HepG2 (cell line): ENCODE measurements around the gene TMEM150C. TPM values are rescaled to one million over a fixed set of nuclear protein-coding genes. Genes with fewer than 3 reads are reported as not detected.

Experiments used
- ATAC-seq: fragments of 200-7000 bp; cut with Tn5 transposase; 3 replicates; pipeline ENCODE4 v1.9.1; 2020; ENCODE audit warnings: mild to moderate bottlenecking, moderate library complexity
- BruUV-seq: library from RNA; stranded (reverse); fragments of 400-500 nt; replicated peaks from 2 replicates; lab custom pipeline; 2021; lab: Mats Ljungman, UMichigan
- CTCF ChIA-PET: fragments of 300-600 bp; formaldehyde crosslinking; extraction: SDS; loops from one replicate; lab custom pipeline; 2021; ENCODE audit warnings: low total read pairs, inconsistent platforms, low intra/inter-chr PET ratio; lab: Yijun Ruan, JAX
- POLR2A ChIA-PET: fragments of 350-600 bp; sonication (Branson Sonifier 250); formaldehyde crosslinking; loops from one replicate; lab custom pipeline; 2020; ENCODE audit warnings: antibody characterized with exemption, inconsistent platforms; lab: Yijun Ruan, JAX
- DNase-seq: peaks from one replicate; pipeline ENCODE4 v3.0.0-alpha.2; 2015; ENCODE audit warnings: low spot score
- FAIRE-seq: peaks from 3 replicates; lab custom pipeline; 2011; peaks lifted over from hg19 to GRCh38; lab: Jason Lieb, UNC
- H2AFZ ChIP-seq: one replicate; pipeline ENCODE4 v1.6.1; 2011; ENCODE audit warnings: low read length, inconsistent platforms
- H3K27ac ChIP-seq: fragments of 300-600 bp; 3 replicates; pipeline ENCODE4 v1.8.0; 2011; ENCODE audit warnings: mixed run types, mild to moderate bottlenecking, mixed read lengths, low read length, inconsistent platforms; ENCODE audit not compliant: insufficient read depth; ENCODE audit errors: extremely low read length
- H3K27me3 ChIP-seq, 2 experiments: fragments of 200-600 bp in 1 of 2; 2 replicates in 1 of 2; 3 replicates in 1 of 2; pipeline versions ENCODE4 v1.6.0 to v1.8.0; 2011; ENCODE audit warnings: low read length in 2 of 2, mild to moderate bottlenecking in 2 of 2, moderate library complexity in 2 of 2, inconsistent platforms in 1 of 2; ENCODE audit not compliant: insufficient read depth in 2 of 2, control insufficient read depth in 1 of 2
- H3K36me3 ChIP-seq, 2 experiments: fragments of 200-600 bp in 1 of 2; replicated peaks in 1 of 2; 2 replicates in 1 of 2; 3 replicates in 1 of 2; pipeline versions ENCODE4 v1.5.1 to v1.8.0; 2011; ENCODE audit warnings: low read length in 2 of 2, inconsistent platforms in 1 of 2; ENCODE audit not compliant: insufficient read depth in 2 of 2, control insufficient read depth in 1 of 2
- H3K4me1 ChIP-seq: 2 replicates; pipeline ENCODE4 v1.5.1; 2012; ENCODE audit warnings: low read length, inconsistent platforms; ENCODE audit not compliant: insufficient read depth
- H3K4me2 ChIP-seq: 2 replicates; pipeline ENCODE4 v1.6.0; 2011; ENCODE audit warnings: low read depth, low read length, inconsistent platforms
- H3K4me3 ChIP-seq, 3 experiments: fragments of 200-600 bp in 1 of 3; sonication (generic), shearing (Covaris generic) in 1 of 3; replicated peaks in 1 of 3; 2 replicates each; pipeline ENCODE4 v1.5.1; 2011 to 2016; ENCODE audit warnings: low read length in 3 of 3, inconsistent platforms in 2 of 3, low read depth in 2 of 3, mild to moderate bottlenecking in 2 of 3, control low read depth in 1 of 3, mixed read lengths in 1 of 3; ENCODE audit not compliant: insufficient read depth in 1 of 3
- H3K79me2 ChIP-seq: one replicate; pipeline ENCODE4 v1.6.1; 2011; ENCODE audit warnings: low read length, inconsistent platforms; ENCODE audit not compliant: insufficient read depth
- H3K9ac ChIP-seq: 2 replicates; pipeline ENCODE4 v1.6.0; 2011; ENCODE audit warnings: mild to moderate bottlenecking, low read depth, low read length, inconsistent platforms; ENCODE audit not compliant: insufficient read depth
- H3K9me3 ChIP-seq: 2 replicates; pipeline ENCODE4 v1.5.1; 2012; ENCODE audit warnings: mild to moderate bottlenecking, low read length
- H4K20me1 ChIP-seq: 2 replicates; pipeline ENCODE4 v1.6.0; 2011; ENCODE audit warnings: inconsistent platforms, mild to moderate bottlenecking, low read length, moderate library complexity; ENCODE audit not compliant: insufficient read depth
- ATF7 ChIP-seq, 2 experiments: fragments of 450-650 bp in 1 of 2; sonication (generic) in 1 of 2; formaldehyde crosslinking in 1 of 2; IDR thresholded peaks; 2 replicates each; pipeline versions ENCODE4 v1.4.0 to v1.6.1; 2016 to 2020; ENCODE audit warnings: antibody characterized with exemption in 1 of 2, mild to moderate bottlenecking in 1 of 2, missing genetic modification reagents in 1 of 2
- FOXP1 ChIP-seq, 2 experiments: fragments of 450-650 bp in 1 of 2; IDR thresholded peaks; 2 replicates each; pipeline ENCODE4 v1.6.1; 2017 to 2018; ENCODE audit warnings: antibody characterized with exemption in 1 of 2
- GABPB1 ChIP-seq: IDR thresholded peaks from 2 replicates; pipeline ENCODE4 v1.6.1; 2016; ENCODE audit warnings: mild to moderate bottlenecking, missing genetic modification reagents, moderate library complexity, missing compliant biosample characterization
- HNF4G ChIP-seq, 2 experiments: sonication (generic) in 1 of 2; formaldehyde crosslinking in 1 of 2; IDR thresholded peaks; 2 replicates each; pipeline versions ENCODE4 v1.4.0 to v1.6.1; 2011 to 2020; ENCODE audit warnings: borderline replicate concordance in 2 of 2, low read depth in 2 of 2, mild to moderate bottlenecking in 2 of 2, low read length in 1 of 2, missing genetic modification reagents in 1 of 2, moderate library complexity in 1 of 2
- RAD51 ChIP-seq: fragments of 450-650 bp; IDR thresholded peaks from 2 replicates; pipeline ENCODE4 v1.6.1; 2016; ENCODE audit warnings: borderline replicate concordance
- RXRA ChIP-seq: sonication (generic); formaldehyde crosslinking; IDR thresholded peaks from 2 replicates; pipeline ENCODE4 v1.5.1; 2020; ENCODE audit warnings: missing genetic modification reagents
- WGBS: methylation state at CpG from one replicate; pipeline ENCODE4 v1.1.6; 2017; ENCODE audit warnings: low lambda C conversion rate; 5-methylcytosine and 5-hydroxymethylcytosine counted together
- in situ Hi-C: cut with HindIII; loops from 2 replicates; pipeline ENCODE4 v1.10.0; 2017; ENCODE audit warnings: low pct_unique_long_range_greater_than_20kb; ENCODE audit not compliant: extremely low pct_ligation_motif_present
- intact Hi-C: fragments of 100-400 bp; cut with micrococcal nuclease; formaldehyde crosslinking; loops from one replicate; pipeline ENCODE4 v1.10.0; 2022; ENCODE audit not compliant: unreplicated experiment
- polyA plus RNA-seq, 8 experiments: library from polyadenylated mRNA; depleted of rRNA in 3 of 8; stranded (reverse) in 7 of 8; unstranded in 1 of 8; fragments of >200 nt; fragmentation: Illumina TruSeq in 4 of 8; extraction: Trizol in 4 of 8; gene quantifications; 2 replicates each; pipeline versions ENCODE4 v1.2.1 to v1.2.3, GENCODE V29; 2011 to 2016; ENCODE audit warnings: low read depth in 4 of 8, missing spikeins in 1 of 8, mixed read lengths in 1 of 8; ENCODE audit not compliant: insufficient read depth in 1 of 8
- total RNA-seq, 5 experiments: library from RNA; depleted of rRNA; stranded (reverse); fragments of >200 nt; fragmentation: Illumina TruSeq; extraction: Trizol; gene quantifications; 2 replicates each; pipeline ENCODE4 v1.2.3, GENCODE V29; 2016; ENCODE audit warnings: low read depth in 1 of 5
- TF ChIP-seq, protein P1 (sequence below): sonication (generic); formaldehyde crosslinking; IDR thresholded peaks from 2 replicates; pipeline ENCODE4 v1.5.0; 2020; ENCODE audit warnings: mild to moderate bottlenecking, missing genetic modification reagents

Gene TMEM150C
- total and polyA plus RNA-seq, 2 of the 13 experiments (the other 11 are each of a cell fraction or from before 2014, with no cell fraction given), result 0.33 to 0.42 TPM

DNA sequence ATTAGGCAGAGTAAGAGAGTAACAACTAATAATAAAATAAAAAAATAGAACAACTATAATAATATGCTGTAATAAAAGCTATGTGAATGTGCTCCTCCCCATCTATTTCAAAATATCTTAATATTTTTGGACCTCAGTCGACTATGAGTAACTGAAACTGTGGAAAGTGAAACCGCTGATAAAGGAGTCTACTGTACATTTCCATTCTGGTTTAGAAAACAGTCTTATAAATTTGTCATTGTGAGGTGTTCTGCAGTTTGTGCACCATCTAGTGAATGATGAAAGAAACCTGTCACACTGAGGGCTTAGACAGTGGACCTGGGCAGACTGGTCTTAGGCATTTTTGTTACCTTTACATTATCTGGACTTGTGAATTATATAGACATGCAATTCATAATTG lies 42.0 kb downstream of the TMEM150C start:
- H3K79me2 ChIP-seq, result no peaks in the 10 kb centered on the region
- intact Hi-C loops (no loop called here), in situ Hi-C loops (no loop called here)
- TF ChIP-seq GABPB1, result no peak
- TF ChIP-seq RXRA (CRISPR knock-in tag), result no peak
- TF ChIP-seq RAD51, result no peak
- no peak for TF ChIP-seq HNF4G (IDR thresholded peaks at IDR 0.05; ENCODE audit: borderline replicate concordance, low read depth, low read length)
- no peak for TF ChIP-seq HNF4G (CRISPR knock-in tag; IDR thresholded peaks at IDR 0.05; ENCODE audit: borderline replicate concordance, low read depth)
- TF ChIP-seq, protein P1, sequence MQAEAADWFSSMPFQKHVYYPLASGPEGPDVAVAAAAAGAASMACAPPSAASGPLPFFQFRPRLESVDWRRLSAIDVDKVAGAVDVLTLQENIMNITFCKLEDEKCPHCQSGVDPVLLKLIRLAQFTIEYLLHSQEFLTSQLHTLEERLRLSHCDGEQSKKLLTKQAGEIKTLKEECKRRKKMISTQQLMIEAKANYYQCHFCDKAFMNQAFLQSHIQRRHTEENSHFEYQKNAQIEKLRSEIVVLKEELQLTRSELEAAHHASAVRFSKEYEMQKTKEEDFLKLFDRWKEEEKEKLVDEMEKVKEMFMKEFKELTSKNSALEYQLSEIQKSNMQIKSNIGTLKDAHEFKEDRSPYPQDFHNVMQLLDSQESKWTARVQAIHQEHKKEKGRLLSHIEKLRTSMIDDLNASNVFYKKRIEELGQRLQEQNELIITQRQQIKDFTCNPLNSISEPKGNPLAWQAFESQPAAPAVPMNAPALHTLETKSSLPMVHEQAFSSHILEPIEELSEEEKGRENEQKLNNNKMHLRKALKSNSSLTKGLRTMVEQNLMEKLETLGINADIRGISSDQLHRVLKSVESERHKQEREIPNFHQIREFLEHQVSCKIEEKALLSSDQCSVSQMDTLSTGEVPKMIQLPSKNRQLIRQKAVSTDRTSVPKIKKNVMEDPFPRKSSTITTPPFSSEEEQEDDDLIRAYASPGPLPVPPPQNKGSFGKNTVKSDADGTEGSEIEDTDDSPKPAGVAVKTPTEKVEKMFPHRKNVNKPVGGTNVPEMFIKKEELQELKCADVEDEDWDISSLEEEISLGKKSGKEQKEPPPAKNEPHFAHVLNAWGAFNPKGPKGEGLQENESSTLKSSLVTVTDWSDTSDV, result no peak
- TF ChIP-seq FOXP1 (IDR thresholded peaks at IDR 0.05), result no peak
- no peak for TF ChIP-seq FOXP1 (CRISPR knock-in tag; IDR thresholded peaks at IDR 0.05)
- TF ChIP-seq ATF7 (IDR thresholded peaks at IDR 0.05), result no peak
- TF ChIP-seq ATF7 (CRISPR knock-in tag; IDR thresholded peaks at IDR 0.05), result no peak
- no peak overlapping the region for H3K27ac ChIP-seq
- no peaks in the 10 kb centered on the region for H3K9me3 ChIP-seq
- FAIRE-seq (no peak), DNase-seq (no peak), ATAC-seq (no peak)
- H3K4me1 ChIP-seq, result peaks cover 7% of the 10 kb centered on the region
- H3K4me3 ChIP-seq, result no peak overlapping the region
- 54% methylated on average over 2 of the region's 2 CpGs for WGBS
- H3K36me3 ChIP-seq, result no peaks in the 10 kb centered on the region
- POLR2A ChIA-PET, result no interaction called here
- H3K4me2 ChIP-seq, result no peak overlapping the region
- CTCF ChIA-PET, result no interaction called here
- H4K20me1 ChIP-seq, result no peaks in the 10 kb centered on the region
- H3K9ac ChIP-seq, result no peak overlapping the region
- no peaks in the 10 kb centered on the region; a peak in 1 of 5 replicates for H3K27me3 ChIP-seq
- no peak overlapping the region for H2AFZ ChIP-seq
- no TSS peak for BruUV-seq
